GM12801 (cell line): ENCODE data around the gene LRRC8C.

ENCODE experiments used
- CTCF ChIP-seq: IDR thresholded peaks from one replicate; pipeline ENCODE4 v1.5.1; 2011; ENCODE audit warnings: control low read depth; ENCODE audit not compliant: insufficient read length; ENCODE audit errors: extremely low read depth

LRRC8C gene

GRCh38 chr1:89659322-89660081, 26.6 kb downstream of the LRRC8C start:
- no peak for TF ChIP-seq CTCF

- no peak for TF ChIP-seq CTCF
Observed at GRCh38 chr1:89660224-89661061, 27.5 kb downstream of the LRRC8C start.

GRCh38 chr1:89665941-89666340, 33.0 kb downstream of the LRRC8C start:
- no peak for TF ChIP-seq CTCF

GRCh38 chr1:89666640-89667039, 33.7 kb downstream of the LRRC8C start:
- TF ChIP-seq CTCF, result no peak

GRCh38 chr1:89667691-89668090, 34.8 kb downstream of the LRRC8C start:
- no peak for TF ChIP-seq CTCF

- no peak for TF ChIP-seq CTCF
Observed at GRCh38 chr1:89668961-89669360, 36.0 kb downstream of the LRRC8C start.

GRCh38 chr1:89669441-89669840, 36.5 kb downstream of the LRRC8C start:
- TF ChIP-seq CTCF, result no peak
